H9 (cell line): ENCODE results near the gene KIF16B. TPM values are rescaled to one million over a fixed set of nuclear protein-coding genes. Genes with fewer than 3 reads are reported as not detected.

Source experiments
- DNase-seq: peaks from one replicate; pipeline ENCODE4 v3.0.0-alpha.2; 2017
- H2AFZ ChIP-seq: one replicate; pipeline ENCODE4 v1.6.1; 2013; ENCODE audit warnings: mild to moderate bottlenecking, low read length, control low read depth, moderate library complexity
- H2AK5ac ChIP-seq: 2 replicates; pipeline ENCODE4 v1.6.1; 2013; ENCODE audit warnings: low read length, control low read depth, mixed read lengths; ENCODE audit not compliant: insufficient read length
- H2BK120ac ChIP-seq: one replicate; pipeline ENCODE4 v1.6.1; 2013; ENCODE audit warnings: low read depth, mild to moderate bottlenecking, low read length, control low read depth, inconsistent platforms; ENCODE audit not compliant: poor library complexity, severe bottlenecking
- H2BK12ac ChIP-seq: 2 replicates; pipeline ENCODE4 v1.6.1; 2013; ENCODE audit warnings: low read length, control low read depth, mixed read lengths, low read depth; ENCODE audit not compliant: insufficient read length
- H2BK15ac ChIP-seq: 2 replicates; pipeline ENCODE4 v1.6.1; 2013; ENCODE audit warnings: low read depth, low read length, control low read depth
- H2BK20ac ChIP-seq: one replicate; pipeline ENCODE4 v1.6.1; 2013; ENCODE audit warnings: low read depth, mild to moderate bottlenecking, low read length, control low read depth, inconsistent platforms; ENCODE audit not compliant: poor library complexity, severe bottlenecking
- H2BK5ac ChIP-seq: 2 replicates; pipeline ENCODE4 v1.6.1; 2013; ENCODE audit warnings: low read length, control low read depth, mixed read lengths; ENCODE audit not compliant: insufficient read length
- H3K14ac ChIP-seq: 2 replicates; pipeline ENCODE4 v1.6.1; 2013; ENCODE audit warnings: low read length, control low read depth; ENCODE audit not compliant: insufficient read depth
- H3K18ac ChIP-seq: 2 replicates; pipeline ENCODE4 v1.6.1; 2013; ENCODE audit warnings: low read depth, mild to moderate bottlenecking, mixed read lengths, low read length, control low read depth; ENCODE audit not compliant: insufficient read length
- H3K23ac ChIP-seq: 2 replicates; pipeline ENCODE4 v1.6.1; 2013; ENCODE audit warnings: low read length, control low read depth, mixed read lengths, low read depth; ENCODE audit not compliant: insufficient read length
- H3K23me2 ChIP-seq: 2 replicates; pipeline ENCODE4 v1.6.1; 2013; ENCODE audit warnings: low read depth, mild to moderate bottlenecking, mixed read lengths, low read length, control low read depth; ENCODE audit not compliant: insufficient read length, poor library complexity, severe bottlenecking
- H3K27ac ChIP-seq: 2 replicates; pipeline ENCODE4 v1.5.1; 2013; ENCODE audit warnings: low read length, control low read depth, mixed read lengths, low read depth; ENCODE audit not compliant: insufficient read length
- H3K27me3 ChIP-seq: 2 replicates; pipeline ENCODE4 v1.6.1; 2013; ENCODE audit warnings: low read length, control low read depth, inconsistent platforms; ENCODE audit not compliant: insufficient read depth
- H3K4ac ChIP-seq: 2 replicates; pipeline ENCODE4 v1.6.1; 2013; ENCODE audit warnings: low read depth, mild to moderate bottlenecking, control low read depth, inconsistent platforms, low read length, moderate library complexity
- H3K4me1 ChIP-seq: 2 replicates; pipeline ENCODE4 v1.6.1; 2013; ENCODE audit warnings: low read length, control low read depth, inconsistent platforms; ENCODE audit not compliant: insufficient read depth
- H3K4me2 ChIP-seq: 2 replicates; pipeline ENCODE4 v1.6.1; 2013; ENCODE audit warnings: low read length, control low read depth, mixed read lengths; ENCODE audit not compliant: insufficient read length, insufficient read depth
- H3K56ac ChIP-seq: 2 replicates; pipeline ENCODE4 v1.6.1; 2013; ENCODE audit warnings: low read depth, mild to moderate bottlenecking, mixed read lengths, low read length, control low read depth; ENCODE audit not compliant: insufficient read length
- H3K79me1 ChIP-seq: 2 replicates; pipeline ENCODE4 v1.6.1; 2013; ENCODE audit warnings: low read depth, mild to moderate bottlenecking, moderate library complexity, low read length, control low read depth, inconsistent platforms; ENCODE audit not compliant: insufficient read depth, poor library complexity, severe bottlenecking
- H3K79me2 ChIP-seq: 2 replicates; pipeline ENCODE4 v1.6.1; 2013; ENCODE audit warnings: low read length, control low read depth, inconsistent platforms; ENCODE audit not compliant: insufficient read depth
- H3K9ac ChIP-seq: 2 replicates; pipeline ENCODE4 v1.6.1; 2013; ENCODE audit warnings: low read length, control low read depth, mixed read lengths; ENCODE audit not compliant: insufficient read length; ENCODE audit errors: extremely low read depth
- H3K9me3 ChIP-seq: one replicate; pipeline ENCODE4 v1.6.1; 2013; ENCODE audit warnings: low read depth, low read length, inconsistent platforms; ENCODE audit not compliant: control insufficient read depth
- H3T11ph ChIP-seq: one replicate; pipeline ENCODE4 v1.6.1; 2013; ENCODE audit warnings: mild to moderate bottlenecking, low read length, control low read depth, inconsistent platforms
- H4K20me1 ChIP-seq: one replicate; pipeline ENCODE4 v1.6.1; 2013; ENCODE audit not compliant: control insufficient read depth, insufficient read length, insufficient read depth
- H4K5ac ChIP-seq: 2 replicates; pipeline ENCODE4 v1.6.1; 2013; ENCODE audit warnings: low read depth, mild to moderate bottlenecking, mixed read lengths, low read length, control low read depth; ENCODE audit not compliant: insufficient read length
- H4K8ac ChIP-seq: replicated peaks from 2 replicates; pipeline ENCODE4 v1.6.1; 2013; ENCODE audit warnings: low read length, control low read depth, mixed read lengths, low read depth; ENCODE audit not compliant: insufficient read length
- H4K91ac ChIP-seq: 2 replicates; pipeline ENCODE4 v1.6.1; 2013; ENCODE audit warnings: low read depth, mild to moderate bottlenecking, moderate library complexity, mixed read lengths, low read length, control low read depth; ENCODE audit not compliant: insufficient read length
- H3K27ac Mint-ChIP-seq, 3 experiments: 2 replicates in 2 of 3; 3 replicates in 1 of 3; pipeline ENCODE4 v1.8.0; 2020 to 2021; ENCODE audit warnings: mixed read lengths in 3 of 3, mild to moderate bottlenecking in 1 of 3, moderate library complexity in 1 of 3
- H3K27me3 Mint-ChIP-seq: 2 replicates; pipeline ENCODE4 v1.8.0; 2021; ENCODE audit warnings: low read depth, mild to moderate bottlenecking, moderate library complexity, mixed read lengths
- H3K36me3 Mint-ChIP-seq, 3 experiments: 2 replicates in 2 of 3; 3 replicates in 1 of 3; pipeline ENCODE4 v1.8.0; 2020 to 2021; ENCODE audit warnings: low read depth in 3 of 3, mixed read lengths in 3 of 3; ENCODE audit not compliant: insufficient read depth in 1 of 3
- H3K4me1 Mint-ChIP-seq, 2 experiments: 2 replicates each; pipeline ENCODE4 v1.8.0; 2020; ENCODE audit warnings: mixed read lengths in 2 of 2
- H3K4me3 Mint-ChIP-seq, 2 experiments: 2 replicates in 1 of 2; 3 replicates in 1 of 2; pipeline ENCODE4 v1.8.0; 2020 to 2021; ENCODE audit warnings: mild to moderate bottlenecking in 2 of 2, mixed read lengths in 2 of 2, moderate library complexity in 1 of 2
- H3K9me3 Mint-ChIP-seq, 2 experiments: 2 replicates in 1 of 2; 3 replicates in 1 of 2; pipeline ENCODE4 v1.8.0; 2020; ENCODE audit warnings: mild to moderate bottlenecking in 2 of 2, mixed read lengths in 2 of 2, moderate library complexity in 1 of 2
- WGBS: extraction: QIAGEN DNeasy Blood & Tissue Kit; methylation state at CpG from one replicate; pipeline ENCODE4 v1.1.7; 2013; ENCODE audit warnings: missing lambda C conversion rate, low lambda C conversion rate, mixed read lengths; ENCODE audit not compliant: insufficient read length; ENCODE audit errors: extremely low coverage; 5-methylcytosine and 5-hydroxymethylcytosine counted together
- total RNA-seq: library from RNA; stranded (reverse); gene quantifications from 2 replicates; pipeline ENCODE4 v1.2.1, GENCODE V29; 2021
- TF ChIP-seq, protein P1 (sequence below): fragments of 200-600 bp; sonication (generic); conservative IDR thresholded peaks from 3 replicates; pipeline ENCODE4 v1.8.0; 2021; ENCODE audit warnings: antibody characterized with exemption, mild to moderate bottlenecking

KIF16B gene
- total RNA-seq, 1 experiment from 2014 or later = 7.4 TPM

DNA sequence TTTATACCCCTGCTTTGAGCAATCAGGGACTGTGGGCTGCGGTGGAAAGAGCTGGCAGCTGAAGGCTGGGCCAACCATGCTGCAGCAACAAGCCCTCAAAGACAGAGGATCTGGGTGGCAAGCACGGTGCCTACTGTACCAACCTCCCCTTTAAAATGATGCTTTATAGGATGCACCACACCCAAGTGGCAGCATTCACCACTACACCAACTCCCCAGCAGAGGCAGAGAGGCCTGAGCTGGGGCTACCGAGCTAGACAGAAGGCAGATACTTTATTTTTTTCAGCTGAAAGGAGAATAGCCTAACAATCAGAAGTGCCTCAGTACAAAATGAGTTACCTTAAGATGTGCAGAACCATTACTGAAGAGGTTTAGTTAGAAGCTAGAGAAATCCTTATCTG lies 31.4 kb downstream of the KIF16B start:
- H3K4me1 ChIP-seq = no peaks in the 10 kb centered on the region; the same call in 1 of the 2 replicates
- no peak overlapping the region for H3K14ac ChIP-seq
- no peak overlapping the region for H2BK12ac ChIP-seq
- no peaks in the 10 kb centered on the region for H3K9me3 Mint-ChIP-seq
- 0 out of 7 replicates have a peak, but pooled peaks cover 0 to 2% (median 0%) of the 10 kb centered on the region in 3 experiments for H3K36me3 Mint-ChIP-seq
- H3K23ac ChIP-seq = no peak overlapping the region
- H3K79me2 ChIP-seq = no peaks in the 10 kb centered on the region
- H4K91ac ChIP-seq = no peak overlapping the region
- no peak overlapping the region for H2AK5ac ChIP-seq
- H3K23me2 ChIP-seq = no peaks in the 10 kb centered on the region
- no peak overlapping the region for H2BK20ac ChIP-seq
- H3K27ac Mint-ChIP-seq = no peak overlapping the region
- no peaks in the 10 kb centered on the region for H3K9me3 ChIP-seq
- H3K4me1 Mint-ChIP-seq = peaks cover 0 to 14% of the 10 kb centered on the region in 2 experiments; a peak in 3 of 4 replicates
- no peak overlapping the region for H3K4ac ChIP-seq
- no peak for DNase-seq
- no peak overlapping the region for H3K9ac ChIP-seq
- WGBS = no CpG with 5 or more reads among the region's 3 CpGs
- H3K27me3 ChIP-seq = no peaks in the 10 kb centered on the region
- TF ChIP-seq, protein P1, sequence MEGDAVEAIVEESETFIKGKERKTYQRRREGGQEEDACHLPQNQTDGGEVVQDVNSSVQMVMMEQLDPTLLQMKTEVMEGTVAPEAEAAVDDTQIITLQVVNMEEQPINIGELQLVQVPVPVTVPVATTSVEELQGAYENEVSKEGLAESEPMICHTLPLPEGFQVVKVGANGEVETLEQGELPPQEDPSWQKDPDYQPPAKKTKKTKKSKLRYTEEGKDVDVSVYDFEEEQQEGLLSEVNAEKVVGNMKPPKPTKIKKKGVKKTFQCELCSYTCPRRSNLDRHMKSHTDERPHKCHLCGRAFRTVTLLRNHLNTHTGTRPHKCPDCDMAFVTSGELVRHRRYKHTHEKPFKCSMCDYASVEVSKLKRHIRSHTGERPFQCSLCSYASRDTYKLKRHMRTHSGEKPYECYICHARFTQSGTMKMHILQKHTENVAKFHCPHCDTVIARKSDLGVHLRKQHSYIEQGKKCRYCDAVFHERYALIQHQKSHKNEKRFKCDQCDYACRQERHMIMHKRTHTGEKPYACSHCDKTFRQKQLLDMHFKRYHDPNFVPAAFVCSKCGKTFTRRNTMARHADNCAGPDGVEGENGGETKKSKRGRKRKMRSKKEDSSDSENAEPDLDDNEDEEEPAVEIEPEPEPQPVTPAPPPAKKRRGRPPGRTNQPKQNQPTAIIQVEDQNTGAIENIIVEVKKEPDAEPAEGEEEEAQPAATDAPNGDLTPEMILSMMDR = no peak
- H3K4me2 ChIP-seq = no peak overlapping the region
- no peaks in the 10 kb centered on the region for H4K20me1 ChIP-seq
- no peaks in the 10 kb centered on the region for H3K27me3 Mint-ChIP-seq
- H3K56ac ChIP-seq = no peak overlapping the region
- no peak overlapping the region for H3K4me3 Mint-ChIP-seq
- H3K27ac ChIP-seq = no peak overlapping the region
- no peak overlapping the region for H4K5ac ChIP-seq
- H2BK5ac ChIP-seq = no peak overlapping the region
- no peak overlapping the region for H3K18ac ChIP-seq
- H2BK15ac ChIP-seq = no peak overlapping the region
- no peak overlapping the region for H2BK120ac ChIP-seq
- H2AFZ ChIP-seq = no peak overlapping the region
- no peak overlapping the region for H3T11ph ChIP-seq
- H3K79me1 ChIP-seq = peaks cover 3% of the 10 kb centered on the region
- no peak overlapping the region for H4K8ac ChIP-seq
